Transverse colon (tissue), 3 donors: ENCODE measurements around the gene PLXND1.

ENCODE experiments used
- POLR2A ChIP-seq: fragments of 450-650 bp; IDR thresholded peaks from one replicate; pipeline ENCODE4 v1.6.1; 2016; ENCODE audit warnings: antibody characterized with exemption, mild to moderate bottlenecking, moderate library complexity
- POLR2AphosphoS5 ChIP-seq, 3 donors: sonication (generic); formaldehyde crosslinking; IDR thresholded peaks; one replicate each; pipeline ENCODE4 v1.6.1; 2016; ENCODE audit warnings: antibody characterized with exemption in 3 of 3

- TF ChIP-seq POLR2AphosphoS5 (IDR thresholded peaks at IDR 0.05) (no peak), POLR2A (no peak)
Measured at GRCh38 chr3:129554356-129555152, 51.9 kb downstream of the PLXND1 start.
